K562 (cell line): ENCODE measurements around the gene CCNY. TPM values are rescaled to one million over a fixed set of nuclear protein-coding genes. Genes with fewer than 3 reads are reported as not detected.

Source experiments
- E2F6 ChIP-seq, 2 experiments: IDR thresholded peaks; 2 replicates each; pipeline ENCODE4 v1.6.1; 2011; ENCODE audit warnings: borderline replicate concordance in 1 of 2, control low read depth in 1 of 2, low read depth in 1 of 2, low read length in 1 of 2, mild to moderate bottlenecking in 1 of 2, mixed read lengths in 1 of 2, moderate library complexity in 1 of 2; ENCODE audit not compliant: insufficient read depth in 1 of 2, insufficient read length in 1 of 2, poor library complexity in 1 of 2, severe bottlenecking in 1 of 2; ENCODE audit errors: extremely low read depth in 1 of 2
- FOXP1 ChIP-seq: sonication (generic); formaldehyde crosslinking; IDR thresholded peaks from 2 replicates; pipeline ENCODE4 v1.8.0; 2022; ENCODE audit warnings: mild to moderate bottlenecking, missing genetic modification reagents
- HNRNPUL1 ChIP-seq: fragments of 200-400 bp; formaldehyde crosslinking; IDR thresholded peaks from 2 replicates; pipeline ENCODE4 v1.6.1; 2017; ENCODE audit warnings: low read length
- polyA plus RNA-seq, 8 experiments: library from polyadenylated mRNA; depleted of rRNA in 4 of 8; stranded (reverse) in 5 of 8; unstranded in 3 of 8; fragments of >200 nt; fragmentation: Nextera tagmentation in 2 of 8; fragmentation: Illumina TruSeq in 1 of 8; extraction: Ambion mirVana in 2 of 8; extraction: Trizol in 1 of 8; gene quantifications; 2 replicates each; pipeline versions ENCODE4 v1.2.1 to v1.2.3, GENCODE V29; 2011 to 2014; ENCODE audit warnings: inconsistent platforms in 1 of 8, missing spikeins in 1 of 8
- total RNA-seq, 7 experiments: library from RNA; depleted of rRNA in 6 of 7; stranded (reverse); fragments of >200 nt in 6 of 7; fragmentation: Illumina TruSeq in 2 of 7; extraction: Trizol in 2 of 7; gene quantifications; 2 replicates each; pipeline versions ENCODE4 v1.2.1 to v1.2.3, GENCODE V29; 2011 to 2021; ENCODE audit warnings: low replicate concordance in 1 of 7
- TF ChIP-seq, protein P1 (sequence below): fragments of 450-650 bp; IDR thresholded peaks from 2 replicates; pipeline ENCODE4 v1.6.1; 2018; ENCODE audit warnings: mild to moderate bottlenecking, low read depth; ENCODE audit not compliant: partially characterized antibody

Gene CCNY
- total and polyA plus RNA-seq, 9 of the 15 experiments (the other 6 are each of a cell fraction or from before 2014, with no cell fraction given), result 8.4 to 109 (median 38.6) TPM

DNA sequence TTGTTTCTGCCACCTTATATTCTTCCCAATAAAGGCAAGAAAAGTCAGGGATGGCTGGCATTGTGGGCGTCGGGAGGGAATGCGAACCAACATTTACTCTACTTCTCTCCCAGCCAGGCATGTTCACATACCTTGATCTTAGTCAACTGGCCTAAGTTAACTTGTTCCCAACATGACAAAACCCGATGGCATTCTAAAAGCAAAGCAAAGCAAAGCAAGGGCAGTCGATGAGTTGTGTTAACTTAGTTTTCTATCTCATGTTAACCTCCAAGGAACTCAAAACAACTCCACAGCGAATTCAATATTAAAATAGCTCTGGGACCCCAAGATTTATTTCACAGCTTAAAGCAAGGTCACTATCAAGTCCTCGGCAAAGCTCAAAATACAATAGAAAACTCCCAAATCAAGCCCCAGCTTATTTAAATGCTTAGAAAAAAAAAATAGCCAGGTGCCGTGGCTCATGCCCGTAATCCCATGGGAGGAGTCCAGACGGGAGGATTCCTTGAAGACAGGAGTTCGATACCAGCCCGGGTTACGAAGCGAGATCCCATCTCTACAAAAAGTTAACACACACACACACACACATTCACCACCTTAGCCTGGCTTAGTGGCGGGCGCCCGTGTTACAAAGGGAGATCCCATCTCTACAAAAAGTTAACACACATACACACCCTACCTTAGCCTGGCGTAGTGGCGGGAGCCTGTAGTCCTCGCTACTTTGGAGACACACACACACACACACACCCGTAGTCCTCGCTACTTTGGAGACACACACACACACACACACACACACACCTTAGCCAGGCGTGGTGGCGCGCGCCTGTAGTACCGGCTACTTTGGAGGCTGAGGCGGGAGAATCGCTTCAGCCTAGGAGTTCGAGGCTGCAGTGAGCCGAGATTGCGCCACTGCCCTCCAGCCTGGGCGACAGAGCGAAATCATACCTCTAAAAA is 901 bp upstream of the CCNY start (continued):
- TF ChIP-seq, protein P1, sequence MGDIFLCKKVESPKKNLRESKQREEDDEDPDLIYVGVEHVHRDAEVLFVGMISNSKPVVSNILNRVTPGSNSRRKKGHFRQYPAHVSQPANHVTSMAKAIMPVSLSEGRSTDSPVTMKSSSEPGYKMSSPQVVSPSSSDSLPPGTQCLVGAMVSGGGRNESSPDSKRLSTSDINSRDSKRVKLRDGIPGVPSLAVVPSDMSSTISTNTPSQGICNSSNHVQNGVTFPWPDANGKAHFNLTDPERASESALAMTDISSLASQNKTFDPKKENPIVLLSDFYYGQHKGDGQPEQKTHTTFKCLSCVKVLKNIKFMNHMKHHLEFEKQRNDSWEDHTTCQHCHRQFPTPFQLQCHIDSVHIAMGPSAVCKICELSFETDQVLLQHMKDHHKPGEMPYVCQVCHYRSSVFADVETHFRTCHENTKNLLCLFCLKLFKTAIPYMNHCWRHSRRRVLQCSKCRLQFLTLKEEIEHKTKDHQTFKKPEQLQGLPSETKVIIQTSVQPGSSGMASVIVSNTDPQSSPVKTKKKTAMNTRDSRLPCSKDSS, result peak; percentile 8
- TF ChIP-seq HNRNPUL1, result no peak
- TF ChIP-seq FOXP1 (CRISPR knock-in tag), result peak; percentile 37; the same call in 1 of the 2 replicates
- no peak for TF ChIP-seq E2F6 (IDR thresholded peaks at IDR 0.05; ENCODE audit: borderline replicate concordance in 1 of 2, extremely low read depth in 1 of 2, insufficient read depth in 1 of 2, insufficient read length in 1 of 2, low read depth in 1 of 2, low read length in 1 of 2, poor library complexity in 1 of 2, severe bottlenecking in 1 of 2)
